Skeletal muscle cell (primary cell): Measurements from ENCODE around the gene DEPDC5.
A peak's percentile ranks its signal among the peaks of the same experiment; 100 is the strongest.
"Not testable (repeated sequence)": the region's sequence is repeated elsewhere in the genome, so short reads cannot be mapped to it uniquely, and the experiment has no call there.

Experiments
- DNase-seq: peaks from one replicate; pipeline ENCODE4 v3.0.0-alpha.2; 2010; ENCODE audit warnings: low read depth
- H3K4me3 ChIP-seq: 2 replicates; pipeline ENCODE4 v1.5.1; 2011; ENCODE audit warnings: low read depth, mild to moderate bottlenecking, control low read depth, low read length, moderate library complexity

The DEPDC5 gene

DNA sequence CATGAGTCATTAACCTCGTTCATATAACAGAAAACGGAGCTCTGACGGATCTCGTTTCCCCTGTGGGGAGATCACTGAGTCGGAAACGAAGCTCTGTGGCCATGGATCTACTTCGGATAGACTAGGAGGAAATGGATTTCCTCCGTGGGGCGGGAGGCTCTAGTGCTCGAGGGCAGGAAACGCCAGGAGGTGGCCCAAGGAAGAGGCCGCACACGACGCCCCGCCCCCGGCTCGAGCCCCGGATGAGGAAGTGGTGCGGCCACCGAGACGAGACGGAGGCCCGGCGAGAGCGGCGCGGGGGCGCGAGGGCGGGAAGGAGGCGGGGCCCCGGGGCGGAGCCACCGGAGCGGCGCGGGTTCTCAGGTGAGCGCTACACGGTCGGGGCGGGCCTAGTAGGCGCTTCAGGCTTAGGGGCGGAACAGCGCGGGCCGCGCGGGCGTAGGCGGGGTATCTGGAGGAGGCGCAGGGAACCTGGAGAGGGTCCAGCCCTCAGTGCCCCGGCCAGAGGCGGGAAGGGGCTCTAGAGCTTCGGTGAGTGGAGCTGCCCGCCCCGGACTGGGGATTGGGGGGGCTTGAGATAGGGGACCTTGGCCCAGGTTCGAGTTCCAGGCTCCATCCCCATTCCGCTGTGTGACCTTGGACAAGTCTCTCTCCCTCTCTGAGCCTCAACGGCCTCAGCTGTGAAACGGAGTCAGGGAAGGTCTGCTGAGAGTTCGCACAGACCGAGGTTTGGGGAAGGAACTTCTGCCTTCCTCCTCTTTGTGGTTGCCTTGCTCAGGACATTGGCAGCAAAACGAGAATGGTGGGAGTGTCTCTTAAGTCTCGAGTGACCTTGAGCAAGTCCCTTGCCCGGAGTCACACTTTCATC is at the start of gene DEPDC5:
TSS of gene DEPDC5 (plus strand) at position 386 of the 868 bp plus-strand sequence. CDS start 903 bp downstream, outside the sequence.
- peak within 1 kb of the TSS; percentile 87 for H3K4me3 ChIP-seq
- peak; percentile 80 for DNase-seq

DNA sequence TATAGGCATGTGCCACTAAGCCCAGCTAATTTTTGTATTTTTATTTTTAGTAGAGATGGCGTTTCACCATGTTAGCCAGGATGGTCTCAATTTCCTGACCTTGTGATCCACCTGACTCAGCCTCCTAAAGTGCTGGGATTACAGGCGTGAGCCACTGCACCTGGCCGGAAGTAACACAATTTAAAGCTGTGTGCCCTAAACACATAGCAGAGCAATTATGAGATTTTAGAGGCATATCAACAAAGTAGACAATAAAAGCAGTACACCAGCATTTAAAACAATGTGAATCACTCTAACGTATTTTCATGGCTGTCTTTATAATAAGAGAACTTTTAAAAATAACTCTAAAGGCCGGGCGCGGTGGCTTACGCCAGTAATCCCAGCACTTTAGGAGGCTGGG is 46.3 kb upstream of the DEPDC5 start:
- no peak overlapping the region for H3K4me3 ChIP-seq
- DNase-seq = no peak

DNA sequence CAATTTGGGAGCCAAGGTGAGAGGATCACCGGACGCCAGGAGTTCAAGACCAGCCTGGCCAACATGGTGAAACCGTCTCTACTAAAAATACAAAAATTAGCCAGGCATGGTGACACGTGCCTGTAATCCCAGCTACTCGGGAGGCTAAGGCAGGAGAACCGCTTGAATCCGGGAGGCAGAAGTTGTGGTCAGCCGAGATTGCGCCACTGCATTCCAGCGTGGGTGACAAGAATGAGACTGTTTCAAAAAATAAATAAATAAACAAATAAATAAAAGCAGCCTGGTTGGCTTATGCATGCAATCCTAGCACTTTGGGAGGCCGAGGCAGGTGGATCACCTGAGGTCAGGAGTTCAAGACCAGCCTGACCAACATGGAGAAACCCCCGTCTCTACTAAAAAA is 42.6 kb upstream of the DEPDC5 start:
- not testable (repeated sequence) for DNase-seq, H3K4me3 ChIP-seq

DNA sequence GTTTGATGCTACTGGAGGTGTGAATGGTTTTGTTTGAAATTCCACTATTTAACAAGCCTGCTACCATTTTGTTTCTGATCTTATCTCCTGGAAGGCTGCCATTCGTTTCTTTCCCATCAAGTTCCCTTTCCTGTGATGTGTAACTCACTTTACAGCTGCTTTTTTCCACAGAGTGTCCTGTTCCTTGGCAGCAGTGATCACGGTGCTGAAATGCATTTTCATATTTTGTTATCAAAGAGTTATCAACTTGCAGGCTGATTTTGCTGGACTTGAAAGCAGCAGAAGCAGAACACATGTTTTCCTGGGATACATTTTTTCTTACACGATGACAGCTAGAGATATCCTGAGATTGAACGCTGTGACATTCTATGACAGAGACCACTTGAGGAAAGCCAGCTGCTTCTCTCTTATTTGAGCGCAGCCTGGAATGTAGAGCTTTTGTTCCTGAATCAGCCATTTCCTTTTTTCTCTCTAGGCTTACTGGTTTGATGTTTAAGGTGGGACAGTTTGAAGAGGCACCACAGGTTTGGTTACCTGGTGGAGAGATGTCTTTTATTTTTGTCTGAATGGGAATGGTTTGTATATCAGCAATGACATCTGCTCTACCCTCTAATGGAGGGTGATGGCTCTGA is 38.6 kb upstream of the DEPDC5 start:
- no peak for DNase-seq
- H3K4me3 ChIP-seq = no peak overlapping the region

DNA sequence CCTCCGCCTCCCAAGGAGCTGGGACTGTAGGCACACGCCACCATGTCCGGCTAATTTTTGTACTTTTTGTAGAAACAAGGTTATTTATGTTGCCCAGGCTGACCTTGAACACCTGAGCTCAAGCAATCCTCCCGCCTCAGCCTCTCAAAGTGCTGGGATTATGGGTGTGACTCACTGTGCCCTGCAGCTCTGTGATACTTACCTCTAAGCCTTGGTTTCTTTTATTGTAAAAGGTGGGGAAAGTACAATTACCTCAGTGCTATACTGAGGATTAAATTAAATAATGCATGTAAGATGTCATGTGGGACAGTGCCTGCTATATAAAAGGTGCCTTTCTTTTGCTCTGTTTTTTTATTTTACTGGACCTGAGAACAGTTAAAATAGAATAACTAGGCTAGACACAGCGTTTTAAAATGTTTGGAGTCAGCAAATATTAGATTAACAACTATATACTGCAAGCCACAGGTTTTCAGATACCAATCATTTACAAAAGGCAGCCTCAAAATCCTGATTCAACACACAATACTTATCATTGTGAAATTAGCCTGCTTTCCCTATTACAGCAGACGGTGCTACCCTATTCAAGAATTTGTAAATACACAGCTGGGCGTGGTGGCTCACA is 33.9 kb upstream of the DEPDC5 start:
- no peak overlapping the region for H3K4me3 ChIP-seq
- DNase-seq = no peak

DNA sequence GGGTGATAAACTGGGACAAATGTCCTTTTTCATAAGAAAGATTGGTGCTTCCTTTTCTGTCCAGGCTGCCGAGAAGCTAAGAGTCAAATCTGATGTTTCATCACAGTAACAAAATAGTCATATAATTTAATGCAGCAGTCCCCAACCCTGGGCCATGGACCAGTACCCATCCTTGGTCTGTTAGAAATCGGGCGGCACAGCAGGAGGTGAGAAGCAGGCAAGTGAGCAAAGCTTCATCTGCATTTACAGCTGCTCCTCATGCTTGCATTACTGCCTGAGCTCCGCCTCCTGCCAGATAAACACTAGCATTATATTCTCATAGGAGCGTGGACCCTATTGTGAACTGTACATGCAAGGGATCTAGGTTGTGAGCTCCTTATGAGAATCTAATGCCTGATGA is 30.1 kb upstream of the DEPDC5 start:
- no peak overlapping the region for H3K4me3 ChIP-seq
- no peak for DNase-seq

DNA sequence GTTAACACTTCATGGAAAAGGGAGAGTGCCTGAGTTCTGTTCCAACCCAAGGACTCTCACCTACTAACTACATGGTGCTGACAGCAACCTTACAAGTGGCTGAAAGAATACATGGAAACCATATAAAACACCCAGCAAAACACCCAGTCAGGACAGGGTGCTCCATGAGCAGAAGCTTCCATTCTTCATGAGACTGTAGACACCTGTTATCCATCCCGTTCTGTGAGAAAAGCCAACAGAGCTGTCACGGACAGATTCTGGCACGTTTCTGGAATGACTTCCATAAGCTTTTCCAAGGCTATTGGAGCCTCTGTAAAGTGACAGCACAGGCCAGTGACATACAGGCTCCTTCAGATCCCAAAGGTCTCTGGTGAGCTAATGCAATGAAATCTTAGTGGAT is 27.1 kb upstream of the DEPDC5 start:
- DNase-seq = no peak

DNA sequence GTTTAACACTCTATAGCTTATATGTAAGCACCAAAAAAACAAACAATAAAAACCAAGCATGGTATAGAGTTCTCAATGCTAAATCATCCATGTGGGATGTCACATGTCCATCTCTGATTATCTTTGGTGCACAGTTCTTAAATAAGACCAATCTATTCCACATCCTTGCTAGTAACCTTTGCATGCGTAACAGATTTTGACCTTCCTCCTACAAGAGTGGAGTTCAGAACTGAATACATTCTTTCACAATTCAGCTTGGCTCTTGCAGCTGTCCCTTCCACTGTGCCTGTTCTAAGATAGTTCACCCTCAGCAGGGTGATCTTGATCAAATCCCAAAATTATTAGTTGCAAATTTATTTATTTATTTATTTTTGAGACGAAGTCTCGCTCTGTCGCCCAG is 25.0 kb upstream of the DEPDC5 start:
- DNase-seq = no peak
- H3K4me3 ChIP-seq = no peak overlapping the region

More for the DNA sequence above, 27.1 kb upstream of the DEPDC5 start:
- no peak overlapping the region for H3K4me3 ChIP-seq

DNA sequence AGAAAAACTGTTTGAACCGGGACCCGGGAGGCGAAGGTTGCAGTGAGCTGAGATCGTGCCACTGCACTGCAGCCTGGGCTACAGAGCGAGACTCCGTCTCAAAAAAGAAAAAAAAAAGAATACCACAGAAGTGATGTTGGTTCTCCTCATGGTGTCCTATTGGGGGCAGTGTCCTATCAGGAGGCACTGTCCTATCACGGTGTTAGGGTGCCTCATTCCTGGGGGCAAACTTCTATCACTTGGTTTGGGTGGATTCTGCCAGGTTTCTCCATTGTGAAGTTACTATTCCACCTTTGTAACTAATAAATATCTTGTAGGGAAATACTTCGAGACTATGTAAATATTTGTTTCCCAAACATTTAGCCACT is 23.5 kb upstream of the DEPDC5 start:
- H3K4me3 ChIP-seq = no peak overlapping the region
- no peak for DNase-seq

DNA sequence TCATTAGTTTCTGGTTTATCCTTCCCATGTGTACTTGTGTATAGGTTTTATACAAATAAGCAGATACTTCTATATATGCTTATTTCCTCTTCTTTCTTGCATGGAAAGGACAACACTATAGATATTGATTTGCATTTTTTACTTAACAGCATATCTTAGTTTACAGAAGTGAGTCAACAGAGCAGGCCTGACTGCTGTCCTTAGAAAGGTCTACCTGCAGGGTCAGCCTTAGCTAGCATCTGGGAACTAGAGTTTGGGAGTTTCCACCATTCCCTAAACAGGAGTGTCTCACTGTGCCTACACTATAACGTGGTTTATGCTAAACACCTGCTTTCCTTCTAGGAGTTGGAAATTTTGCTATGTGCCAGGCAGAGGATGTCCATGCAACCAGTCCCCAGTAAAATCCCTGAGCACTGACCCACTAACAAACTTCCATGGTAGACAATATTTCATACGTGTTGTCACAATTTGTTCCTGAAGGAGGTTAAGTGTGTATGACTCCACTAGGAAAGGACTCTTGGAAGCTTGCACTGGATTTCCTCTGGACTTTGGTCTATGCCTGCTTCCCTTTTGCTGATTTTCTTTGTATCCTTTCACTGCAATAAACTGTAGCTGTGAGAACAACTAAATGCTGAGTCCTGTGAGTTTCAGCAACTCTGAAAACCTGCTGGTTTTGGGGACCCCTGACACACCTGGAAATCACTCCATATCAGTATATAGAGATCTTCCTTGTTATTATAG is 21.6 kb upstream of the DEPDC5 start:
- no peak overlapping the region for H3K4me3 ChIP-seq
- DNase-seq = no peak

DNA sequence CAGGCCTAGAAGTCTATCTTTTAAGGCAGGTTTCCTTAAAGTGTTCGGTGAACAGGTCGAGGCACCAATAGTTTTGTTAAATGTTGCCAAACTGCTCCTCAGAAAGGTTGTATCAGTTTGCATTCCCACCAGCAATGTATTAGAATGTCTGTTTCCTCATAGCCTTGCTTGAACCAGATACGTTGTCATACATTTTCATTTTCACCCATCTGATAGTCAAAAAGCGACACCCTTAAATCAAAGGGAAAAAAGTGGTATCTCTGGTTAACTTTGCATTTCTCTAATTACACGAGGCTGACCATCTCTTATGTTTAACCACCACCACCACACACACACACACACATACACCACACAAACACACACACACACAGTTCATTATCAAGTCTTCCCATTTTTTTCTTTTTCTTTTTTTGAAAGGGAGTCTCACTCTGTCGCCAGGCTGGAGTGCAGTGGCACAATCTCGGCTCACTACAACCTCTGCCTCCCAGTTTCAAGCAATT is 20.2 kb upstream of the DEPDC5 start:
- H3K4me3 ChIP-seq = no peak overlapping the region
- no peak for DNase-seq

DNA sequence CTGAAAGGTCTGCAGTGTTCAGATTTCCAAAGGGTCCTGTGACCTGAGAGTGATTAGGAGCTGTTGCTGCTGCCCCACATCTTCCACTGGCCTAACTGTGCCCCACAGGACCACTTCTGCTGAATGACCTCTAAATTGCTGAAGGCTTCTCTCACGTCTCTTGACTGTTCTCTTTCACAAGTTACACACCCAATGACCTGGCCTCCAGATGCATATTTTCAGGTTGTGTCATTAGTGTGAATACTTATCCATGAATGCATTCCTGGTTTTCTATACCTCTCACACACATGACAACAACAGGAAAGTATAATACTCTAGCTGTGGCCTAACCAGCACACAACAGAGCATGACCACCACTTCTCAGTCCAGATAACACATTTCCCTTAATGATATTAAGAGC is 19.3 kb upstream of the DEPDC5 start:
- peak; percentile 44 for DNase-seq
- H3K4me3 ChIP-seq = no peak overlapping the region

DNA sequence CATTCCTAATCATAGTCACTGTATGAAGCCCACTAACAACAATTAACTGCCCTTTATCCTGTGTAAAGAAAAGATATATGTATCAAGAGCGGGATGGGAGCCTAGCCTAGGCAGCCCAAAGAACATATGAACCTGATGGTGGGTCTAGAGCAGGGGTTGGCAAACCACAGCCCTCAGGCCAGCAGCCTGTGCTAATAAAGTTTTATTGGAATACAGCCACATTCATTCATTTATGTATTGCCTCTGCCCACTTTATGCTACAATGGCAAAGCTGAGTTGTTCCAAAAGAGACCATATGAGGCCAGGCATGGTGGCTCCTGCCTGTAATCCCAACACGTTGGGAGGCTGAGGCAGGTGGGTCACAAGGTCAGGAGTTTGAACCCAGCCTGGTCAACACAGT is 17.4 kb upstream of the DEPDC5 start:
- no peak overlapping the region for H3K4me3 ChIP-seq
- no peak for DNase-seq

DNA sequence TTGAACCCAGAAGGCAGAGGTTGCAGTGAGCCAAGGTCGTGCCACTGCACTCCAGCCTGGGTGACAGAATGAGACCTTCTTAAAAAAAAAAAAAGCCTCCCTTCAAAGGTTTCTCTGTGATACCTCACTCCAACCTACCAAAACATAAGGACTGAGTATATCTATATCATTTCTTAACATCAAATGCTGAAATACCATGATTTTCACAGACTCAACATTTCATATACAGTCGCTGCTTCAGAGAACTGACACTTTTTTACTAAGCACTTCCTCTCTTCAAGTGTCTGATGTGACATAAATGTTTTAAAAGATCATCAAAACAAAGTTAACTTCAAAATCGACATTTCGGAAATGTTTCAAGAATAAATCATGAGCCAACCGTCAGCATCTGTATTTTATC is 15.9 kb upstream of the DEPDC5 start:
- no peak overlapping the region for H3K4me3 ChIP-seq
- DNase-seq = no peak

DNA sequence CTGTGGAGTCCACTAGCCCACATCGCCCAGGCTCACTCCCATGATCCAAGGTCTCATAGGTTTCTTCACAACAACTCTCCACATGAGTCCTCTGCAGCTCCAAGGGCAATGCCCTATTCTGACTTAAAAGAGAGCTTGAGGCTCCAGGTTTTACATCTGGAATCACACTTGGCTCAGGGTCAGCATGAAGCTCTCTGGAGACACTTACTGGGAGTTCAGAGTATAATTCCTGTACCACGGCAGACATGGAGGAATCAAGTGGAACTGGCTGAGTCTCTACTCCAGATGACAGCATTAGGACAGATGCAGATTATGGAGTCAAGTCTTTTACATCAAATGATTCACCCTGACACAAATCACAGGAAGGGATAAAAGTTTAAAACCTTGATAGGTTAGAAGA is 15.3 kb upstream of the DEPDC5 start:
- no peak overlapping the region for H3K4me3 ChIP-seq

DNA sequence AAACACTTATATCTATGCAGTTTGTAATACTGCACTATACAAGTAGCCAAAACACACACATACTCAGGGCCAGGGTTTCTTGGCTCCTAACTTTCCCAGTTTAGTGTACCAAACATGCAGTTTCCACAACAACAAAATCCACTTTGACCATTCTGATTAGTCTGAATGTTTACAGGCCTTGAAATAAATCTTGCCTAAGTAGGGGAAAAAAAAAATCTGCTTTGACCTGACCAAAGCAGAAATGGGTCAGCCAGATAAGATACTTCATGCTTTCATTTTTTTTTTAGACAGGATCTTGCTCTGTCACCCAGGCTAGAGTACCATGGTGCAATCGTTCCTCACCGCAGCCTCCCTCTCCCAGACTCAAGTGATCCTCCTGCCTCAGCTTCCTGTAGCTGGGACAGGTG is 14.0 kb upstream of the DEPDC5 start:
- no peak overlapping the region for H3K4me3 ChIP-seq
- no peak for DNase-seq

More for the DNA sequence above, 15.3 kb upstream of the DEPDC5 start:
- DNase-seq = no peak

DNA sequence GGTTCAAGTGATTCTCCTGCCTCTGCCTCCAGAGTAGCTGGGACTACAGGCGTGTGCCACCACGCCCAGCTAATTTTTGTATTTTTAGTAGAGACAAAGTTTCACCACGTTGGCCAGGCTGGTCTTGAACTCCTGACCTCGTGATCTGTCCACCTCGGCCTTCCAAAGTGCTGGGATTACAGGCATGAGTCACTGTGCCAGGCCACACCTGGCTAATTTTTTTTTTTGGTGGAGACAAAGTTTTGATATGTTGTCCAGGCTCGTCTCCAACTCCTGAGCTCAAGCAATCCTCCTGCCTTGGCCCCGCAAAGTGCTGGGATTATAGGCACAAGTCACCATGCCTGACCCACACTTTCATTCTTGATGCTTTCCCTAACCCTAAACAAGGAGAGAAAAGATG is 13.5 kb upstream of the DEPDC5 start:
- not testable (repeated sequence) for DNase-seq, H3K4me3 ChIP-seq

DNA sequence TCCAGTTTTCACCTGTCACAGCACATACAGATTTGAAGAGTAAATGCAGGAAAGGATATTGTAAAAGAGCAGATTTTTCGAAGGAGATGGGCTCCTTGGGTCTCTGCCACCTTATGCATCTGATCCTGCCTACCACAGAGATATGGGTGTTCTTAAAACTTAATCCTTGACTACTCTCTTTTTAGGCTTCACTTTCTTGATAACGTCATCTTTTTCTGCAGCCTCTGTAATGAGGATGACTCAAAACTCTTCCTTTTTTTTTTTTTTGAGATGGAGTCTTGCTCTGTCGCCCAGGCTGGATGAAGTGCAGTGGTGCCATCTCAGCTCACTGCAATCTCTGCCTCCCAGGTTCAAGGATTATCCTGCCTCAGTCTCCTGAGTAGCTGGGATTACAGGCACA is 11.7 kb upstream of the DEPDC5 start:
- no peak overlapping the region for H3K4me3 ChIP-seq
- no peak for DNase-seq

DNA sequence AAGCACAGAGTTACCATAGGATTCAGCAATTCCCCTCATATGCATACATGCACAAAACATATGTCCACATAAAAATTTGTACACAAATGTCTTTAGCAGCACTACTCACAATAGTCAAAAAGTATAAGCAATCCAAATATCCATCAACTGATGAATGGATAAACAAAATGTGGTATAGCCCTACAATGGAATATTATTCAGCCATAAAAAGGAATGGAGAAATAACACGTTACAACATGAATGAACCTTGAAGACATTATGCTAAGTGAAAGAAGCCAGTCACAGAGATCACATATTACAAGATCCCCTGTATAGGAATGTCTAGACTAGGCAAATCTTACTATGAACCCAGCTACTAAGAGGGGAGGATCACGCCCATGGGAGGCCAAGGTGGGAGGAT is 11.1 kb upstream of the DEPDC5 start:
- no peak for DNase-seq
- H3K4me3 ChIP-seq = no peak overlapping the region

DNA sequence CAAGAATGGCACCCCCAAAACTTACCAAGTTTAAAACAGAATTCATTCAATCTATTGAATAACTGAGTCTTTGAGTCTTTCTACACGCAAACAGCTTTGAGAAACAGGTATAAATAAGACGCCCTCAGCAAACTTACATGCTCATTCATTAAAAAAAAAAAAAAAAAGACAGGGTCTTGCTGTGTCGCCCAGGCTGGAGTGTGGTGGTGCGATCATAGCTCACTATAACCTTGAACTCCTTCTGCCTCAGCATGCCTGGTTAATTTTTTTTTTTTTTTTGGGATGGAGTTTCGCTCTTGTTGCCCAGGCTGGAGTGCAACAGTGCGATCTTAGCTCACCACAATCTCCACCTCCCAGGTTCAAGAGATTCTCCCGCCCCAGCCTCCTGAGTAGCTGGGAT is 9.9 kb upstream of the DEPDC5 start:
- H3K4me3 ChIP-seq = no peak overlapping the region
- DNase-seq = no peak
